ENCODE data around the gene WDR41.

DNA sequence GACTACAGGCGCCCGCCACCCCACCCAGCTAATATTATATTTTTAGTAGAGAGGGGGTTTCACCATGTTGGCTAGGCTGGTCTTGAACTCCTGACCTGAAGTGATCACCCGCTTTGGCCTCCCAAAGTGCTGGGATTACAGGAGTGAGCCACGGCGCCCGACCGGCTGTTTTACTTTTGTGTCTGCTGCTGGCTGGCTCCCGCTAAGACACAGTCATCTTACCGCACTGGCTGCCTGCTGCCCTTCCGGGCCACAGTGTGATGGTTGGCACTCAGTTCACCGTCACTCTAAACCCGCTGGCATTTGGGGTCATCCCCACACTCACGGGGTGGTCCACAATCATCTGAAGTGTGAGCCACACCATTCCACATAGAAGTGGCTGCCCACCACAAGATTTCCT, 93.7 kb downstream of the WDR41 start:
- TF ChIP-seq, protein P1, sequence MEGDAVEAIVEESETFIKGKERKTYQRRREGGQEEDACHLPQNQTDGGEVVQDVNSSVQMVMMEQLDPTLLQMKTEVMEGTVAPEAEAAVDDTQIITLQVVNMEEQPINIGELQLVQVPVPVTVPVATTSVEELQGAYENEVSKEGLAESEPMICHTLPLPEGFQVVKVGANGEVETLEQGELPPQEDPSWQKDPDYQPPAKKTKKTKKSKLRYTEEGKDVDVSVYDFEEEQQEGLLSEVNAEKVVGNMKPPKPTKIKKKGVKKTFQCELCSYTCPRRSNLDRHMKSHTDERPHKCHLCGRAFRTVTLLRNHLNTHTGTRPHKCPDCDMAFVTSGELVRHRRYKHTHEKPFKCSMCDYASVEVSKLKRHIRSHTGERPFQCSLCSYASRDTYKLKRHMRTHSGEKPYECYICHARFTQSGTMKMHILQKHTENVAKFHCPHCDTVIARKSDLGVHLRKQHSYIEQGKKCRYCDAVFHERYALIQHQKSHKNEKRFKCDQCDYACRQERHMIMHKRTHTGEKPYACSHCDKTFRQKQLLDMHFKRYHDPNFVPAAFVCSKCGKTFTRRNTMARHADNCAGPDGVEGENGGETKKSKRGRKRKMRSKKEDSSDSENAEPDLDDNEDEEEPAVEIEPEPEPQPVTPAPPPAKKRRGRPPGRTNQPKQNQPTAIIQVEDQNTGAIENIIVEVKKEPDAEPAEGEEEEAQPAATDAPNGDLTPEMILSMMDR (conservative IDR thresholded peaks at IDR 0.05; ENCODE audit: low read length), result no peak
- TF ChIP-seq EZH2phosphoT487 (IDR thresholded peaks at IDR 0.05; ENCODE audit: borderline replicate concordance), result no peak
